Measurements from ENCODE around the gene CHST8. TPM values are rescaled to one million over a fixed set of nuclear protein-coding genes. Genes with fewer than 3 reads are reported as not detected.

Gene CHST8
- total RNA-seq, 4 donors from 2014 or later: 0.39 to 4.4 (median 0.96) TPM

DNA sequence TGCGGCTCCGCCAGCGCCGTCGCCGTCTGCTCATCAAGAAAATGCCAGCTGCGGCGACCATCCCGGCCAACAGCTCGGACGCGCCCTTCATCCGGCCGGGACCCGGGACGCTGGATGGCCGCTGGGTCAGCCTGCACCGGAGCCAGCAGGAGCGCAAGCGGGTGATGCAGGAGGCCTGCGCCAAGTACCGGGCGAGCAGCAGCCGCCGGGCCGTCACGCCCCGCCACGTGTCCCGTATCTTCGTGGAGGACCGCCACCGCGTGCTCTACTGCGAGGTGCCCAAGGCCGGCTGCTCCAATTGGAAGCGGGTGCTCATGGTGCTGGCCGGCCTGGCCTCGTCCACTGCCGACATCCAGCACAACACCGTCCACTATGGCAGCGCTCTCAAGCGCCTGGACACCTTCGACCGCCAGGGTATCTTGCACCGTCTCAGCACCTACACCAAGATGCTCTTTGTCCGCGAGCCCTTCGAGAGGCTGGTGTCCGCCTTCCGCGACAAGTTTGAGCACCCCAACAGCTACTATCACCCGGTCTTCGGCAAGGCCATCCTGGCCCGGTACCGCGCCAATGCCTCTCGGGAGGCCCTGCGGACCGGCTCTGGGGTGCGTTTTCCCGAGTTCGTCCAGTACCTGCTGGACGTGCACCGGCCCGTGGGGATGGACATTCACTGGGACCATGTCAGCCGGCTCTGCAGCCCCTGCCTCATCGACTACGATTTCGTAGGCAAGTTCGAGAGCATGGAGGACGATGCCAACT, 150.5 kb downstream of the CHST8 start:
- H3K9me3 ChIP-seq: no peaks in the 10 kb centered on the region
- H3K27me3 ChIP-seq: peaks cover 0 to 38% of the 10 kb centered on the region in 2 donors
- no peaks in the 10 kb centered on the region for H3K4me1 ChIP-seq
- DNase-seq (ENCODE audit: low spot score in 2 of 2): no peak
- H3K4me3 ChIP-seq: no peak overlapping the region
- no peak overlapping the region for H3K27ac ChIP-seq
- no peak for TF ChIP-seq POLR2A (IDR thresholded peaks at IDR 0.05)
- 92 to 96% methylated on average over 61 to 72 of the region's 72 CpGs for WGBS, 2 donors
- H3K36me3 ChIP-seq: no peaks in the 10 kb centered on the region

- H3K27ac ChIP-seq: no peak overlapping the region
- DNase-seq (ENCODE audit: low spot score in 2 of 2): no peak
- TF ChIP-seq, protein P1, sequence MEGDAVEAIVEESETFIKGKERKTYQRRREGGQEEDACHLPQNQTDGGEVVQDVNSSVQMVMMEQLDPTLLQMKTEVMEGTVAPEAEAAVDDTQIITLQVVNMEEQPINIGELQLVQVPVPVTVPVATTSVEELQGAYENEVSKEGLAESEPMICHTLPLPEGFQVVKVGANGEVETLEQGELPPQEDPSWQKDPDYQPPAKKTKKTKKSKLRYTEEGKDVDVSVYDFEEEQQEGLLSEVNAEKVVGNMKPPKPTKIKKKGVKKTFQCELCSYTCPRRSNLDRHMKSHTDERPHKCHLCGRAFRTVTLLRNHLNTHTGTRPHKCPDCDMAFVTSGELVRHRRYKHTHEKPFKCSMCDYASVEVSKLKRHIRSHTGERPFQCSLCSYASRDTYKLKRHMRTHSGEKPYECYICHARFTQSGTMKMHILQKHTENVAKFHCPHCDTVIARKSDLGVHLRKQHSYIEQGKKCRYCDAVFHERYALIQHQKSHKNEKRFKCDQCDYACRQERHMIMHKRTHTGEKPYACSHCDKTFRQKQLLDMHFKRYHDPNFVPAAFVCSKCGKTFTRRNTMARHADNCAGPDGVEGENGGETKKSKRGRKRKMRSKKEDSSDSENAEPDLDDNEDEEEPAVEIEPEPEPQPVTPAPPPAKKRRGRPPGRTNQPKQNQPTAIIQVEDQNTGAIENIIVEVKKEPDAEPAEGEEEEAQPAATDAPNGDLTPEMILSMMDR (IDR thresholded peaks at IDR 0.05): no peak
- TF ChIP-seq EP300 (IDR thresholded peaks at IDR 0.05) (no peak), POLR2A (IDR thresholded peaks at IDR 0.05) (no peak)
- WGBS, 2 donors: 93 to 98% methylated on average over 22 to 23 of the region's 23 CpGs
- peaks cover 0 to 4% (median 0%) of the 10 kb centered on the region in 4 donors for H3K4me1 ChIP-seq
- no peak overlapping the region for H3K4me3 ChIP-seq
- no peaks in the 10 kb centered on the region for H3K36me3 ChIP-seq
- no peaks in the 10 kb centered on the region for H3K9me3 ChIP-seq
- peaks cover 0 to 43% of the 10 kb centered on the region in 2 donors for H3K27me3 ChIP-seq
Measured at GRCh38 chr19:33772858-33773180, 151.1 kb downstream of the CHST8 start.

GRCh38 chr19:33773704-33774624, 152.2 kb downstream of the CHST8 start:
- 32 to 81% methylated on average over 3 to 5 of the region's 6 CpGs for WGBS, 2 donors
- peaks cover 0 to 52% of the 10 kb centered on the region in 2 donors for H3K27me3 ChIP-seq

DNA sequence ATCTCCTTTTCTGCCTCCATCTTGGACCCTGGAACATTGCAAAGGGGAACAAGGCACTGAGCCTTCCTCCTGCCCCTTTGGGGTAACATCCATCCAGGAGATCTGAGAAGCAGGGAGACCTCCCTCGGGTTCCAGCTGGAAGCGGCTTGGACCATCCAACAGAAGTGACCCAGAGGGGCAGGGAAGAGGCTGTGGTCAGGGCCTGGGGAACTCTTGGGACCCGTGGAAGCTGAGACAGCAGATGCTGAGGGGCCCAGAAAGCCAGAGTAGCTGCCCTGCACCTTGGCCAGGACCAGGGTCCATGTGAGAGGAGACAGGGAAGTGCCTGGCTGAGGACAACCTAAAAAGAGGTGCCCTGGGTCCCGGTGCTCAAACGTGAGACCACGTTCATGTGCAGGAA, 153.0 kb downstream of the CHST8 start:
- WGBS, 2 donors: 70 to 82% methylated on average over 6 of the region's 6 CpGs
- no peak for DNase-seq (ENCODE audit: low spot score in 2 of 2)
- Histone ChIP-seq H3K36me3 (no peaks in the 10 kb centered on the region), H3K27ac (no peak overlapping the region), H3K4me3 (no peak overlapping the region), H3K27me3 (peaks cover 0 to 52% of the 10 kb centered on the region in 2 donors), H3K9me3 (no peaks in the 10 kb centered on the region), H3K4me1 (peaks cover 0 to 14% (median 2%) of the 10 kb centered on the region in 4 donors)
- TF ChIP-seq, protein P1 (IDR thresholded peaks at IDR 0.05): no peak
- TF ChIP-seq POLR2A (IDR thresholded peaks at IDR 0.05) (no peak), EP300 (IDR thresholded peaks at IDR 0.05) (no peak)

More at GRCh38 chr19:33773704-33774624, 152.2 kb downstream of the CHST8 start:
- no peak overlapping the region for H3K27ac ChIP-seq
- DNase-seq (ENCODE audit: low spot score in 2 of 2): no peak
- no peak for TF ChIP-seq POLR2A (IDR thresholded peaks at IDR 0.05)
- no peak for TF ChIP-seq EP300 (IDR thresholded peaks at IDR 0.05)
- TF ChIP-seq, protein P1 (IDR thresholded peaks at IDR 0.05): no peak
- no peaks in the 10 kb centered on the region for H3K9me3 ChIP-seq
- peaks cover 0 to 14% (median 2%) of the 10 kb centered on the region in 4 donors for H3K4me1 ChIP-seq
- no peak overlapping the region for H3K4me3 ChIP-seq
- H3K36me3 ChIP-seq: no peaks in the 10 kb centered on the region

GRCh38 chr19:33775731-33776487, 154.2 kb downstream of the CHST8 start:
- peaks cover 0 to 14% (median 2%) of the 10 kb centered on the region in 4 donors for H3K4me1 ChIP-seq
- H3K27ac ChIP-seq: no peak overlapping the region
- no peaks in the 10 kb centered on the region for H3K36me3 ChIP-seq
- TF ChIP-seq, protein P1 (IDR thresholded peaks at IDR 0.05): no peak
- no peak for TF ChIP-seq EP300 (IDR thresholded peaks at IDR 0.05)
- no peak for TF ChIP-seq POLR2A (IDR thresholded peaks at IDR 0.05)
- no peak overlapping the region for H3K4me3 ChIP-seq
- no peaks in the 10 kb centered on the region for H3K9me3 ChIP-seq
- WGBS, 2 donors: 66 to 74% methylated on average over 8 to 9 of the region's 9 CpGs
- DNase-seq (ENCODE audit: low spot score in 2 of 2): no peak
- peaks cover 0 to 53% of the 10 kb centered on the region in 2 donors for H3K27me3 ChIP-seq
